ENCODE measurements around the gene CYP3A5.

GRCh38 chr7:99674995-99675742 lies 4.6 kb downstream of the CYP3A5 start:
- no peak for TF ChIP-seq EZH2 (optimal IDR thresholded peaks at IDR 0.05; ENCODE audit: low read depth, low read length)
- TF ChIP-seq, protein P1, sequence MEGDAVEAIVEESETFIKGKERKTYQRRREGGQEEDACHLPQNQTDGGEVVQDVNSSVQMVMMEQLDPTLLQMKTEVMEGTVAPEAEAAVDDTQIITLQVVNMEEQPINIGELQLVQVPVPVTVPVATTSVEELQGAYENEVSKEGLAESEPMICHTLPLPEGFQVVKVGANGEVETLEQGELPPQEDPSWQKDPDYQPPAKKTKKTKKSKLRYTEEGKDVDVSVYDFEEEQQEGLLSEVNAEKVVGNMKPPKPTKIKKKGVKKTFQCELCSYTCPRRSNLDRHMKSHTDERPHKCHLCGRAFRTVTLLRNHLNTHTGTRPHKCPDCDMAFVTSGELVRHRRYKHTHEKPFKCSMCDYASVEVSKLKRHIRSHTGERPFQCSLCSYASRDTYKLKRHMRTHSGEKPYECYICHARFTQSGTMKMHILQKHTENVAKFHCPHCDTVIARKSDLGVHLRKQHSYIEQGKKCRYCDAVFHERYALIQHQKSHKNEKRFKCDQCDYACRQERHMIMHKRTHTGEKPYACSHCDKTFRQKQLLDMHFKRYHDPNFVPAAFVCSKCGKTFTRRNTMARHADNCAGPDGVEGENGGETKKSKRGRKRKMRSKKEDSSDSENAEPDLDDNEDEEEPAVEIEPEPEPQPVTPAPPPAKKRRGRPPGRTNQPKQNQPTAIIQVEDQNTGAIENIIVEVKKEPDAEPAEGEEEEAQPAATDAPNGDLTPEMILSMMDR (IDR thresholded peaks at IDR 0.05; ENCODE audit: low read length) = no peak
